Muscle layer of duodenum (tissue), 2 donors: Measurements from ENCODE around the gene CTIF.

Experiments
- H3K27ac ChIP-seq: one replicate; pipeline ENCODE4 v1.7.0; 2013; ENCODE audit warnings: mild to moderate bottlenecking, low read length
- H3K27me3 ChIP-seq: one replicate; pipeline ENCODE4 v1.7.0; 2013; ENCODE audit warnings: low read depth, mild to moderate bottlenecking, control low read depth, low read length
- H3K36me3 ChIP-seq, 2 donors: one replicate each; pipeline ENCODE4 v1.7.0; 2013; ENCODE audit warnings: low read length in 2 of 2, control low read depth in 1 of 2, mild to moderate bottlenecking in 1 of 2; ENCODE audit not compliant: insufficient read depth in 2 of 2, control insufficient read depth in 1 of 2
- H3K4me1 ChIP-seq, 2 donors: one replicate each; pipeline ENCODE4 v1.7.0; 2013; ENCODE audit warnings: low read length in 2 of 2, mild to moderate bottlenecking in 2 of 2, control low read depth in 1 of 2, moderate library complexity in 1 of 2; ENCODE audit not compliant: insufficient read depth in 2 of 2, control insufficient read depth in 1 of 2
- H3K4me3 ChIP-seq, 2 donors: one replicate each; pipeline ENCODE4 v1.7.0; 2013; ENCODE audit warnings: low read length in 2 of 2, low read depth in 1 of 2, mild to moderate bottlenecking in 1 of 2
- H3K9me3 ChIP-seq, 2 donors: one replicate each; pipeline ENCODE4 v1.7.0; 2013; ENCODE audit warnings: low read length in 2 of 2, control low read depth in 1 of 2, mild to moderate bottlenecking in 1 of 2; ENCODE audit not compliant: control insufficient read depth in 1 of 2
- donor health status: healthy.

Gene CTIF

GRCh38 chr18:48569139-48569914, 30.5 kb downstream of the CTIF start:
- Histone ChIP-seq H3K4me3 (no peak overlapping the region), H3K27me3 (no peaks in the 10 kb centered on the region), H3K27ac (no peak overlapping the region), H3K9me3 (no peaks in the 10 kb centered on the region), H3K4me1 (no peaks in the 10 kb centered on the region), H3K36me3 (no peaks in the 10 kb centered on the region)

DNA sequence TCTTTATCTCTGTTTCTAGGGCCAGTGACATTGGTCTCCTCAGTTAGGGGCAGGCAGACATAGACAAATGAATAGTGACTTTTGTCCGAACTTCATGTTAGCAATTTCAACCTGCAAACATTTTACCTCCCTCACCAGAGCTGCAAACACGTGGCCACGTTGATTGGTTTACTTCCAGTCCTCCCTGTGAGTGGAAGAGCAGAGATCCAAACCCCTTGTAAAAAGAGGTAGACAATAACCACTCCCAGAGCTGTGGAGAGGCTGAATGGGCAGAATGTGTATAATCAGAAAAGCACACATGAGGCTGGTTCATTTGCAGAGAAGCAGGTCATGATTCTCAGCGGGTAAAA, 31.1 kb downstream of the CTIF start:
- Histone ChIP-seq H3K27ac (no peak overlapping the region), H3K4me3 (no peak overlapping the region), H3K9me3 (no peaks in the 10 kb centered on the region), H3K4me1 (no peaks in the 10 kb centered on the region), H3K27me3 (no peaks in the 10 kb centered on the region), H3K36me3 (no peaks in the 10 kb centered on the region)

- H3K36me3 ChIP-seq, result peaks cover 0 to under 1% of the 10 kb centered on the region in 2 donors
- H3K27ac ChIP-seq, result no peak overlapping the region
- H3K9me3 ChIP-seq, result no peaks in the 10 kb centered on the region
- H3K4me3 ChIP-seq, result no peak overlapping the region
- no peaks in the 10 kb centered on the region for H3K27me3 ChIP-seq
- H3K4me1 ChIP-seq, result no peaks in the 10 kb centered on the region
Measured at GRCh38 chr18:48570313-48570712, 31.5 kb downstream of the CTIF start.

- H3K36me3 ChIP-seq, result peaks cover 0 to 10% of the 10 kb centered on the region in 2 donors
- H3K4me3 ChIP-seq, result no peak overlapping the region
- no peaks in the 10 kb centered on the region for H3K4me1 ChIP-seq
- no peaks in the 10 kb centered on the region for H3K27me3 ChIP-seq
- no peaks in the 10 kb centered on the region for H3K9me3 ChIP-seq
- H3K27ac ChIP-seq, result no peak overlapping the region
Measured at GRCh38 chr18:48571639-48572384, 33.0 kb downstream of the CTIF start.

- H3K27me3 ChIP-seq, result no peaks in the 10 kb centered on the region
- H3K36me3 ChIP-seq, result peaks cover 0 to 10% of the 10 kb centered on the region in 2 donors
- no peaks in the 10 kb centered on the region for H3K4me1 ChIP-seq
- H3K4me3 ChIP-seq, result no peak overlapping the region
- no peaks in the 10 kb centered on the region for H3K9me3 ChIP-seq
- no peak overlapping the region for H3K27ac ChIP-seq
Measured at GRCh38 chr18:48572402-48573126, 33.7 kb downstream of the CTIF start.

GRCh38 chr18:48573632-48574283, 34.9 kb downstream of the CTIF start:
- Histone ChIP-seq H3K9me3 (no peaks in the 10 kb centered on the region), H3K4me3 (no peak overlapping the region), H3K36me3 (peaks cover 0 to 10% of the 10 kb centered on the region in 2 donors), H3K27ac (no peak overlapping the region), H3K4me1 (no peaks in the 10 kb centered on the region), H3K27me3 (no peaks in the 10 kb centered on the region)

DNA sequence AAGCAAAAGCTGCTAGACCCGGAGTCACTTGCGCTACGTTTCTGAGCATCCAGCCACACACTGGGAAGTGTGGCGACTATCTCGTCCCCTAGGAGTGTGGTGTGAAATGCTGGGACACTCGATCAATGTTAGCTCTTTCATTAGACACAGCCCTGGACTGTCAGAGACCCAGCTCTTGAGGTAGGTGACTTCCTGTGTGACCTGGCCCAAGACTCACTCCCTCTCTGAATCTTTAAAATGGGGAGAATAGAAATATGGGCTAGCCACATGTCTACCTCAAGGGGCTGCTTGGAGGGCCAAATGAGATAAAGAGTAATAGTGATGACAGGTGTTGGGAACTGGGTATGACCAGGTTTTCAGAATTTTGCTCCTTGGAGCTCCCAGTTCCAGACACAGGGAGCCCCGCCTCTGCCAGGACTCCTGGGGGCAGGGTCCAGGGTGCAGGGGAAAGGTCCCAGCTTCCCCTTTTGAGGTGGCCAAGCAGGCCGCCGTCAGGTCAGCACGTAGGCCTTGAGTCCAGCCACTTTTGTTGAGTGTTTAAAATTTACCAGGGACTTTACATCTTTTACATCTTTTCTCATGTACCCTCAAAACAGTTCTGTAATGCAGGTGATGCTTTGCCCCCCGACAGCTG, 36.0 kb downstream of the CTIF start:
- no peaks in the 10 kb centered on the region for H3K4me1 ChIP-seq
- no peak overlapping the region for H3K4me3 ChIP-seq
- no peak overlapping the region for H3K27ac ChIP-seq

GRCh38 chr18:48575301-48575657, 36.4 kb downstream of the CTIF start:
- peaks cover 0 to 10% of the 10 kb centered on the region in 2 donors for H3K36me3 ChIP-seq
- H3K9me3 ChIP-seq, result no peaks in the 10 kb centered on the region
- no peak overlapping the region for H3K27ac ChIP-seq
- no peaks in the 10 kb centered on the region for H3K27me3 ChIP-seq
- no peaks in the 10 kb centered on the region for H3K4me1 ChIP-seq
- no peak overlapping the region for H3K4me3 ChIP-seq

More for the DNA sequence above, 36.0 kb downstream of the CTIF start:
- no peaks in the 10 kb centered on the region for H3K27me3 ChIP-seq
- no peaks in the 10 kb centered on the region for H3K9me3 ChIP-seq
- peaks cover 0 to 10% of the 10 kb centered on the region in 2 donors for H3K36me3 ChIP-seq

DNA sequence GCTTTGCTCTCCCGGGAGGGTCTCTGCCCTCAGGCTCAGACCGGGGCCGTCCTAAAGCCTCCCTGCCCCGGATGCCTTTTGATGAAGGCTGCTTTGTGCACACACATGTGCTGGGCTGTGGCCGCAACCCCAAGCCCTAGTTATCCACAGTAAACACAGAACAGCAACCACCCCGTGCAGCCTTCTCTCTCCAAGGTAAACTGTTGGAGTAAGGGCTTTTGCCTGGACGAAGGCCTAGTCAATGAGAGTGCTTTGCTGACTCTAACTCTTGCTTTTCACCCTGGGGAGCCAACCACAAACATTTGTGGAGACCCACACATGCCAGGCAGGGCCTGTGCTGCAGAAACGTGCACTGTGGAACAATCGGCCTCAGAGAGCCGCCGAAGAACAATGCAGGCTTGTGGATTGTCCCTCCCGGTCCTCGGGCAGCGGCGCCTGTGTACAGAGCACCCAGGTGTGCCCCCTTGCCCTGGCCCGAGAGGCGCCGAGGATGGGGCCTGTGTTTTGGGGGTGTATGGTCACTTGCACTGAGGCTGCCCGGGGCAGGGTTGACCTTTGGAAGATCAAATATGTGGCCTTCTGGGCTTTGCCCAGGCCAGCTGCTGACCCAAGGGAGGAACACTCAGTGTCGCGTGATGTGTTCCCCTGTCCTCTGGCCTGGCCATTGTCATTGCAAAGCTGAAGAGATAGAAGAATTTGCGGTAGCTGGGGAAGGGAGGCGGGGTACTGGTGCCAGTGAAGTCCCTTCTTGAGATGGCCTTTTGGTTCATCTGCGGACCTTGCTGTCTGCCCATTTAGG, 37.0 kb downstream of the CTIF start:
- Histone ChIP-seq H3K36me3 (peaks cover 0 to 10% of the 10 kb centered on the region in 2 donors), H3K4me3 (no peak overlapping the region), H3K27ac (no peak overlapping the region), H3K4me1 (peaks cover 0 to 3% of the 10 kb centered on the region in 2 donors), H3K27me3 (no peaks in the 10 kb centered on the region), H3K9me3 (no peaks in the 10 kb centered on the region)

DNA sequence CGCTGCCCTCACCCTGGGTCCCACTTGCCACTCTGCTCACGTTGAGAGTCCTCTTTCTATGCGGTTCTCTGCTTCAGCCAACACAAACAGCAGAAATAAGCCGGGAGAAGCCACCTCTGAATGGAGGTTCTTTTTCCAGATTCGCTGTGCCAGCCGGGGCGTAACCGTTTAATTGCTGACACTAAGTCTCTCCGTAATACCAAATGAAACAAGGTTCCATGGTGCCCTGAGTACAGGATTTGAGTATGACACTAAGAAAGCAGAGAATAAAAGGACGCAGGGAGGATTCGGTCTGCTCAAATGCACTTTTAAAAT, 37.6 kb downstream of the CTIF start:
- H3K4me3 ChIP-seq, result no peak overlapping the region
- no peak overlapping the region for H3K27ac ChIP-seq
- peaks cover 0 to 8% of the 10 kb centered on the region in 2 donors for H3K4me1 ChIP-seq
- no peaks in the 10 kb centered on the region for H3K9me3 ChIP-seq
- H3K36me3 ChIP-seq, result peaks cover 0 to 10% of the 10 kb centered on the region in 2 donors
- H3K27me3 ChIP-seq, result no peaks in the 10 kb centered on the region
